Measurements from ENCODE around the gene SEPTIN10. TPM values are rescaled to one million over a fixed set of nuclear protein-coding genes. Genes with fewer than 3 reads are reported as not detected.

Gene SEPTIN10
- total and polyA plus RNA-seq, 2 of the 8 experiments (the other 6 are each of a cell fraction or from before 2014, with no cell fraction given) = 23.7 to 101 TPM

DNA sequence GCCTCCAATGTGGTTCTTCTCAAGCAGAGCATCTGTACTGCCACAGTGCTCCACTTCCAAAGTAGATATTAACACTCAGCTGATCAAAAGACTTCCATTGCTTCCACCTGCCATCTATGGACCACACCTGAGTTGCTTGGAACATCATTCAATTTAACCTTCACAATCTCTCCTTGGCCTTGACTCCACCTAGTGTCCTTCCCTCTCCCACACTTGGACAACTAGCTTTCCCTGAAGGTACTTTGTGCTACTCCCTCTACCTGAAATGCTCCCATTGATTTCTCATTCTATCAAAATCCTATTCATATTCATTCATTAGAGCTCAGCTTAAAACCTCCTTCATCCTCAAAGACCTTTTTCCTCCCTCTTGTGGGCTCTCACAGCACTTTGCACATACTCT is 49.1 kb upstream of the SEPTIN10 start:
- ChIA-PET POLR2A (ENCODE audit: partially characterized antibody) (no interaction called here), CTCF (ENCODE audit: partially characterized antibody) (interaction anchor here (0.6 to 5.7 kb wide), 7 partner anchors 9 to 117 kb away, joined by 3 to 35 read pairs (median 4); no protein-coding TSS in a partner anchor)
- Histone ChIP-seq H3K4me3 (ENCODE audit: extremely low read depth in 1 of 4, insufficient read depth in 2 of 4, low read depth in 3 of 4, low read length in 4 of 4) (no peak overlapping the region), H4K8ac (ENCODE audit: extremely low read depth, insufficient read depth, low read length) (no peak overlapping the region), H3K4me1 (replicated peaks in 1 of 4; ENCODE audit: control insufficient read depth in 3 of 4, insufficient read depth in 4 of 4, low read length in 3 of 4) (peaks cover 0 to 6% (median 2%) of the 10 kb centered on the region in 4 experiments; a peak in 4 of 7 replicates), H2BK12ac (ENCODE audit: low read depth, low read length) (no peak overlapping the region), H3K9ac (replicated peaks in 1 of 4; ENCODE audit: extremely low read depth in 1 of 4, low read depth in 3 of 4, low read length in 3 of 4) (no peak overlapping the region), H3K18ac (ENCODE audit: extremely low read depth, low read length) (no peak overlapping the region), H4K91ac (replicated peaks; ENCODE audit: insufficient read length, low read length) (no peak overlapping the region), H2AFZ (ENCODE audit: low read length) (no peak overlapping the region), H2BK15ac (ENCODE audit: low read length) (no peak overlapping the region), H3K36me3 (ENCODE audit: control insufficient read depth in 2 of 4, insufficient read depth in 4 of 4, low read length in 3 of 4) (no peaks in the 10 kb centered on the region), H4K20me1 (replicated peaks in 1 of 2; ENCODE audit: control insufficient read depth in 1 of 2, insufficient read depth in 2 of 2, low read length in 2 of 2) (no peaks in the 10 kb centered on the region), H3K23ac (ENCODE audit: insufficient read length) (no peak overlapping the region), H3K27ac (ENCODE audit: low read depth, low read length) (no peak overlapping the region), H3K9me3 (ENCODE audit: insufficient read depth in 2 of 2, low read depth in 1 of 2, low read length in 1 of 2) (no peaks in the 10 kb centered on the region), H2BK120ac (replicated peaks; ENCODE audit: low read depth, low read length) (no peak overlapping the region), H2AK5ac (ENCODE audit: low read depth, low read length) (no peak overlapping the region), H3K14ac (ENCODE audit: insufficient read length) (no peak overlapping the region), H4K5ac (ENCODE audit: insufficient read length, low read depth, low read length) (no peak overlapping the region), H3K4me2 (ENCODE audit: insufficient read depth in 1 of 2, low read depth in 2 of 2, low read length in 2 of 2) (no peak overlapping the region), H3K79me1 (ENCODE audit: low read depth, low read length) (no peaks in the 10 kb centered on the region), H3K79me2 (ENCODE audit: control insufficient read depth in 1 of 2, insufficient read depth in 2 of 2, low read length in 2 of 2) (no peaks in the 10 kb centered on the region), H3K23me2 (ENCODE audit: low read depth, low read length) (no peaks in the 10 kb centered on the region), H2BK20ac (ENCODE audit: low read length) (no peak overlapping the region), H2BK5ac (ENCODE audit: low read depth, low read length) (no peak overlapping the region), H3K4ac (replicated peaks; ENCODE audit: insufficient read length, low read depth, low read length) (no peak overlapping the region), H3K56ac (replicated peaks; ENCODE audit: insufficient read length, low read depth, low read length) (no peak overlapping the region), H3K27me3 (replicated peaks in 1 of 4; ENCODE audit: control insufficient read depth in 3 of 4, extremely low read depth in 1 of 4, insufficient read depth in 3 of 4, low read length in 3 of 4) (no peaks in the 10 kb centered on the region)
- DNase-seq (ENCODE audit: low read depth in 1 of 2, low spot score in 2 of 2) = no peak
- FAIRE-seq = no peak
- TF ChIP-seq YY1 (IDR thresholded peaks at IDR 0.05; ENCODE audit: low read depth, low read length) (no peak), SIX5 (IDR thresholded peaks at IDR 0.05; ENCODE audit: low read depth, low read length) (no peak), TAF7 (optimal IDR thresholded peaks at IDR 0.05; ENCODE audit: borderline replicate concordance, low read depth, low read length) (no peak), NRF1 (IDR thresholded peaks at IDR 0.05; ENCODE audit: low read depth, low read length) (no peak), RAD21 (IDR thresholded peaks at IDR 0.05 in 1 of 2, conservative IDR thresholded peaks at IDR 0.05 in 1 of 2; ENCODE audit: low read depth in 2 of 2, low read length in 2 of 2) (peak; percentile 53 to 58), TCF12 (IDR thresholded peaks at IDR 0.05; ENCODE audit: low read depth, low read length) (no peak), SAP30 (IDR thresholded peaks at IDR 0.05; ENCODE audit: insufficient read depth, insufficient replicate concordance, low read length) (no peak), CBX8 (IDR thresholded peaks at IDR 0.05; ENCODE audit: borderline replicate concordance, low read depth, low read length) (no peak), GABPA (IDR thresholded peaks at IDR 0.05; ENCODE audit: borderline replicate concordance, insufficient read depth, low read length) (no peak), RBBP5 (IDR thresholded peaks at IDR 0.05; ENCODE audit: borderline replicate concordance, low read depth, low read length) (no peak), KDM4A (IDR thresholded peaks at IDR 0.05; ENCODE audit: low read depth, low read length, severe bottlenecking) (no peak)
- TF ChIP-seq, protein P1, sequence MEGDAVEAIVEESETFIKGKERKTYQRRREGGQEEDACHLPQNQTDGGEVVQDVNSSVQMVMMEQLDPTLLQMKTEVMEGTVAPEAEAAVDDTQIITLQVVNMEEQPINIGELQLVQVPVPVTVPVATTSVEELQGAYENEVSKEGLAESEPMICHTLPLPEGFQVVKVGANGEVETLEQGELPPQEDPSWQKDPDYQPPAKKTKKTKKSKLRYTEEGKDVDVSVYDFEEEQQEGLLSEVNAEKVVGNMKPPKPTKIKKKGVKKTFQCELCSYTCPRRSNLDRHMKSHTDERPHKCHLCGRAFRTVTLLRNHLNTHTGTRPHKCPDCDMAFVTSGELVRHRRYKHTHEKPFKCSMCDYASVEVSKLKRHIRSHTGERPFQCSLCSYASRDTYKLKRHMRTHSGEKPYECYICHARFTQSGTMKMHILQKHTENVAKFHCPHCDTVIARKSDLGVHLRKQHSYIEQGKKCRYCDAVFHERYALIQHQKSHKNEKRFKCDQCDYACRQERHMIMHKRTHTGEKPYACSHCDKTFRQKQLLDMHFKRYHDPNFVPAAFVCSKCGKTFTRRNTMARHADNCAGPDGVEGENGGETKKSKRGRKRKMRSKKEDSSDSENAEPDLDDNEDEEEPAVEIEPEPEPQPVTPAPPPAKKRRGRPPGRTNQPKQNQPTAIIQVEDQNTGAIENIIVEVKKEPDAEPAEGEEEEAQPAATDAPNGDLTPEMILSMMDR (IDR thresholded peaks at IDR 0.05; ENCODE audit: control extremely low read depth in 1 of 3, insufficient read depth in 1 of 3, low read depth in 1 of 3, low read length in 3 of 3) = peak in 2 of 3 experiments; percentile 36 to 39; a peak in 3 of 4 replicates

All from H1 (cell line).